ENCODE measurements around the gene SLC5A10.
A peak's percentile ranks its signal among the peaks of the same experiment; 100 is the strongest.

GRCh38 chr17:19003543-19004420 is 51.8 kb downstream of the SLC5A10 start:
- TF ChIP-seq POLR2A (IDR thresholded peaks at IDR 0.05) = peak in 1 of 4 donors; percentile 63
- no peak for TF ChIP-seq CTCF (IDR thresholded peaks at IDR 0.05)

Data from esophagus squamous epithelium (tissue), 4 donors.